HTERT RPE-1 (cell line): ENCODE measurements around the gene DLG2.

ENCODE experiments used
- in situ Hi-C: fragments of 300-500 bp; cut with MboI; formaldehyde crosslinking; loops from 4 replicates; pipeline ENCODE4 v1.14.3; 2020; ENCODE audit warnings: low sequenced_read_pairs

Gene DLG2

GRCh38 chr11:84420271-84420670, 1206.9 kb downstream of the DLG2 start:
- in situ Hi-C loops: no loop called here

DNA sequence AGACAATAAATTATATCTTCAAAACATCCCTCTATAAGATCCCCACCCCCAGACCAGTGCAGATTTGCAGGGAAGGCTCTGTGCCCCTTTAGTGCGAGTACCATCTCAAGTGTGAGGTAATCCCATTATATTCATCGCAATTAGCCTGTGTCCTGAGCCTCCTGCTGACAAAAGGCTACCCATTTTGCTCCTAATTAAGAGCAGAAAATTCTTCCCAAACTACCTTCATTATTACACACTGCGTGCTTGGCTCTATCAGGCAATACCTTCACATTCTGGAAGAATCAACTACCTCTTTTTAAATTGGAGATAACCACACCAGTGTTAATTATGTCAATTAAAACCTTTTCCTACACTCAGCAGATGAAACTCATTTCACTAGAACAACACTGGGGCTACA, 1207.5 kb downstream of the DLG2 start:
- in situ Hi-C loops: no loop called here

DNA sequence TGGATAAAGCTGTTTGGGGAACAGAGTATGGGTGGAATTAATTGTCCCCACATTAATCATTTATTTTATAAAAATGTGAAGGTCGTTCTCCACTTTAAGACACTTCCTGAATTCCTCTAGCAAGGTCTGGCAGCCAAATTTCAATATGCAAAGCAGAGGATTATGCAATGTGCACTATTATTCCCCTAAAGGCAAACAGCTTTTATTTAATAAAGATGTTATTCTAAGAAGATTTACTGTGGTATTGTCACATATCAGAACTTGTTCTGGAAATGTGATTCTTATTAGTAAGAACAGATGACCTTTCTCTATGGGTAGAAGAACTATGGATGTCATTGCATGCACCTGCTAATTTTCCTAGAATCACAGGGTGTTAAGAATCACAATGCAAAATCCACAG, 1212.2 kb downstream of the DLG2 start:
- in situ Hi-C loops: no loop called here

- in situ Hi-C loops: no loop called here
Measured at GRCh38 chr11:84413549-84413948, 1213.6 kb downstream of the DLG2 start.

DNA sequence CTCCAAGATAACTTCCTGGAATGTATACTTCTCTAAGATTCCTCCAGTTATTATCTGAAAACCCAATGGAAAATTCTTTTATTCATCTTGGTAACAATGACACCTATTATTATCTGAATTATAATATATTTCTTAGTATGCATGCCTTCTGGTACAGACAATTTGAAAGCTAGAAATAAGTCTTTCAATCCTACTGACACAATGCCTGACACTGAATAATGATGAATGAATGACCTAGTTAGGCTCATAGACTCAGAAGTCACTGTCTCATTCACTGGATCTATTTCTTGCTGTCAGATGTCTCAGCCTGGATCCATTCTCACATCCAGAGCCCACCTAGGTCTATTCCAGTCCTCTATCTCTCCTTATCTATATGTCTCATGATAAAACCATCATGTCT, 1214.3 kb downstream of the DLG2 start:
- in situ Hi-C loops: no loop called here

- in situ Hi-C loops: no loop called here
Measured at GRCh38 chr11:84408946-84409411, 1218.2 kb downstream of the DLG2 start.

GRCh38 chr11:84407091-84407490, 1220.1 kb downstream of the DLG2 start:
- in situ Hi-C loops: no loop called here

DNA sequence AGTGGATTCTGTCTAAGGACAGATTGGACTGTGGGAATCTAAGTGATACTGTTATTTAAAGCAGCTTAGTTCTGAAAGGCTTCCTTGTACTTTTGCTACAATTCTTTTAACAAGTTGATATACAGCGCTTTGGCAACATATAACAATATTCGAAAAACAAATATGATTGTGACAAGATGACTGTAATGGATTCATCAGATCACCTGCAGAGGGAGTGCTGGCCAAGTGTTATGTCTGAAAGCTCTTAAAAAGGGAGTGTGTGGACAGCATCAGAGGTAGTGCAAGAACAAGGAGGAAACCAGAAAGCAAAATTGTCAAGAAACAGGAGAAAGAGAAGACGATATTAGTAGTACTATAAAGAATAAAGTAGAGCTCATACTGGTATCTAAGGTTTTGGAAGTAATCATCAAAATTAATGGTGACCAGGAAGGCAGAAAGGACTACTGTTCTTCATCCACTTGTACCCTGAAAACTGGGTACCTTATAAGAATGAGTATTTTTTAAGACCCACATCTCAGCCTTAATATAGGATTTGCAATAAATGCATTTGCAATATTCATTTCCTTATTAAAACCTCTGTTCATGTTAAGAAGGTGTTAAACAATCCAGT, 1229.0 kb downstream of the DLG2 start:
- in situ Hi-C loops: no loop called here

DNA sequence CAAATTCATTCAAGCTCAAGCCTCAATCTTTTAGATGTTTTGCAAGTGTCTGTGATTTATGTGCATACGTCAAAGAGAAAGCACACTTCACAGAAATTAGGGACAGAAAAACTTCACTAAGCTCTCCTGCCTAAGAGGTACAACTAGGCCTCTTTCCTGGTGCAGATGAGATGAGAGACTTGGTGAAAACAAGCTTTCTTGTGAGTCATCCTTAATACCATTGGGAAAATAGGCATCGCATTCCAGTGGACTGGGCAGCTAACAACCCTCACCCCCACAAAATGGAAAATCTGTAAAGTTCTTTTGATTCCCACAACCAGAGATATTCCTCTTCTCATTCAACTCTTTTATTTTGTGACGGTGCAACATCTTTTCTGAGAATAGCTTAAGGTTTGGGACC, 1230.6 kb downstream of the DLG2 start:
- in situ Hi-C loops: no loop called here

- in situ Hi-C loops: no loop called here
Measured at GRCh38 chr11:84390441-84391078, 1236.6 kb downstream of the DLG2 start.

DNA sequence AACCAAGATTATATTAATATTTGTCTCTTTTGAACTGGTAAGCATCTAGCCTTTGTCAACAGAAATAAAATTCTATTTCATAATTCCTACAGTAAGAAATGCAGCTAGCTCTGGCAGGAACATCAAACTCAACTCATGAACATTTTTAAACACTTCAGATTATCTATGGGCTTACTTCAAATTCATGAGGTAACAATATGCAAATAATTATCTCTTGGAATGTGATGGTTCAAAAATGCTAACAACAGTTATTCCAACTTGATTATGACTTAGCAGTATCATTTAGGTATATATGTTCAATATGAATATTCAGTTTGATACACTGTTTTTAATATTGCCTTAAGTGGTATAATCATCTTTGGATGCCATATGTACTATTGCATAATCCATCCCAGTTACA, 1237.4 kb downstream of the DLG2 start:
- in situ Hi-C loops: no loop called here

DNA sequence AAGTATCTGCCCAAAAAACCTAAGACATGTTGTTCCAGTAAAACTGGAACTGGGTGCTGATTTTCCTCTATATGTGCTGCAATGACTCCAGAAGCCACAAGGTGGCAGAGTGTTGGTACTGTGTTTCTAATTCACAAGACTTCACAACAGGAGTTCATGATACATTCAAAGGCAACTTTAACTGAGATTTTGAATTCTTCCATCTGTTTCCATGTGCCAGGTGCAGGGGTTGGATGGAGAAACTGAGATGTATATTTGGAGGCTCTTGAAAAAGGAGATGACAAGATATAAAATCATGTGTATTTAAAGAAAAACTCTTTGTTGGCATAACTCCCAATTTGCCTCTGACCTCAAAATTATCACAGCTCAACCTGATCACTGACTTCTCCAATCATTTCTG, 1242.4 kb downstream of the DLG2 start:
- in situ Hi-C loops: no loop called here

DNA sequence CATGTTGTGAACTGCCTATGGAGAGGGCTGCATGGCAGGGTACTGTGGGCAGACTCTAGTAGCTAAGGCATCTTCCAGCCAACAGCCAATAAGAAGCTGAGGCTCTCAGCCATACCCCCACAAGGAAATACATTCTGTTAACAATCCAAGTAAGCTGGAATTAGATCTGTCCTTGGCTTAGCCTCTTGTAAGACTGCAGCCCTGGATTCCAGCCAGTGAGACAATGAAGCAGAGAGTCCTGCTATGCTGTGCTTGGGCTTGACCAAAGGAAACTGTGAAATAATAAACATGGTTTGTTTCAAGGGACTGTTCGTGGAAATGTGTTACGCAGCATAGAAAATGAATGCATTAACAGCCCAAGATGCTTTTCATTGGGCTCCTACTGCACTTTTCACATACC, 1243.6 kb downstream of the DLG2 start:
- in situ Hi-C loops: no loop called here

DNA sequence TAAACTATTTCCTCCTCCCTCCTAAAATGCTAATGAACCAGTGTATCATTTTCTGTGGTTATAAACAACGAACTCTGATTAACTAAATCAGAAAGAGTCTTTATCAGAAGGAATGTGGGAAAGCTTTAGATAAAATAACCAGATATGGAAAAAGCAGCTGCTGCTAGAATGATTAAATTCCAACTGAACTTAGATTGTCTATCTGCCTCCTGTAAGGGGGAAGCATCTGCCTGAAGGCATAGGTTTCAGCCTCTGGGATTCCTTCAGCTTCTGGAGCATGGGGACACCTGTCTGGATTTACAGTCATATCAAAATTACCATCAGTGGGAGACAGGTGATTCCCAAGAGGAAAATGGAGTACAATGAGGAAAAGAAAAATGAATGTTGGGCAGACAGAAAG, 1245.5 kb downstream of the DLG2 start:
- in situ Hi-C loops: no loop called here

GRCh38 chr11:84372381-84372950, 1254.7 kb downstream of the DLG2 start:
- in situ Hi-C loops: no loop called here

GRCh38 chr11:84358034-84358433, 1269.1 kb downstream of the DLG2 start:
- in situ Hi-C loops: no loop called here

DNA sequence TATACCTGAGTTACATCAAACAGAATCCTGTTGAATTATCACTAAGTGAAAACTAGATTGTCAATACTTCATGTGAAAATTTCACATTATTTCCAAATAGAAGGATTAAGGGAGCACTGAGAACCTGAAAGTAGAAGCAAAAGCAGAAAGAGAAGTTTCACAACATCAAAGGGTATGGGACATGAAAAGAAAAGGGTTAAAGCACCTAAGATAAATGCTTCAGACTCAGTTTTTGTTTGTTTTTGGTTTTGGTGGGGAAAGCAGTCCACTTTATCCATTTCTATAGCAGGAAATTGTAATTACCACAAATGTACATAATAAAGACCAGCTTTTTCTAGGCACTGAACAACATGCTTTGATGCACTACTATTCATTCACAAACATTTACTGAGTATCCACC, 1271.2 kb downstream of the DLG2 start:
- in situ Hi-C loops: no loop called here

GRCh38 chr11:84345597-84345996, 1281.5 kb downstream of the DLG2 start:
- in situ Hi-C loops: no loop called here

DNA sequence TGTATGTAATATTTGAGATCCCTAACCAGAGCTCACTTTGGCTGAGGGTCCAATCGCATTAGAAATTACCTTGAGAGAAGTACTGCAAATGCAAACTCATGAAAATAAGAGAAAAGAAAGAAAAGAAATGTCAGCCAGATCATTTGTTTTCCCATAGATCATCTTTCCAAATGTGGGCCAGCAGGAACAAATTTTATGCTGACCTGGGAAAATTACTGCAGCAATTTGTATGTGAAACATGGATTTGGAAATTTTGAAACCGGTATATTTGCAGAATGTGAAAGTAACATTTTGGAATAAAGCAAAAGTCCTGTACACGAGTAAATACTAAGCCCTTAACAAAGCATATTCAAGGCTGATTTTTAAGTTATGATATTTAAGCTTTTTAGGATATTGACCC, 1282.1 kb downstream of the DLG2 start:
- in situ Hi-C loops: no loop called here

DNA sequence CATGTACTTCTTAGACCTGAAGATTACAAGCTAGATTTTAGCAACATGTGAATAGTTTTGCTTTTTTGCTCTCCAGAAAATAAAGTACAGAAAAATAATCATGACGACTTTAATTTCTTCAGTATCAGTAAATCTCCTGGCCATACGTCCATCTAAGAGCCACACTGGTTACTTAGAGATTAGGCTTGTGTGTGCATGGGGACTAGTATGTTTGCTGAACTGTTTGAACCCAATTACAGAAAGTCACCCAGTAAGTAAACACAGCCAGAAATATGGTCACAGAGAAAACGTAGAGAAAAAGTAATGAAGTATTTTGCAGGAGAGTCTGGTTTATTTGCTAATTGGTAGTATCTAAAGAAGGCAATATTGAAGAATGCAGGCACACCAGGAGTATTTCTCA, 1287.3 kb downstream of the DLG2 start:
- in situ Hi-C loops: no loop called here

- in situ Hi-C loops: no loop called here
Measured at GRCh38 chr11:84333221-84333620, 1293.9 kb downstream of the DLG2 start.

GRCh38 chr11:84322211-84322610, 1304.9 kb downstream of the DLG2 start:
- in situ Hi-C loops: no loop called here

GRCh38 chr11:84319863-84320262, 1307.3 kb downstream of the DLG2 start:
- in situ Hi-C loops: no loop called here
